NCI-H2227 (cell line): ENCODE results near the gene SNCB.
A peak's percentile ranks its signal among the peaks of the same experiment; 100 is the strongest.

Experiments used
- DNase-seq: peaks from one replicate; lab custom pipeline; 2025; ENCODE audit not compliant: unreplicated experiment; lab: John Stamatoyannopoulos, UW

Gene SNCB

DNA sequence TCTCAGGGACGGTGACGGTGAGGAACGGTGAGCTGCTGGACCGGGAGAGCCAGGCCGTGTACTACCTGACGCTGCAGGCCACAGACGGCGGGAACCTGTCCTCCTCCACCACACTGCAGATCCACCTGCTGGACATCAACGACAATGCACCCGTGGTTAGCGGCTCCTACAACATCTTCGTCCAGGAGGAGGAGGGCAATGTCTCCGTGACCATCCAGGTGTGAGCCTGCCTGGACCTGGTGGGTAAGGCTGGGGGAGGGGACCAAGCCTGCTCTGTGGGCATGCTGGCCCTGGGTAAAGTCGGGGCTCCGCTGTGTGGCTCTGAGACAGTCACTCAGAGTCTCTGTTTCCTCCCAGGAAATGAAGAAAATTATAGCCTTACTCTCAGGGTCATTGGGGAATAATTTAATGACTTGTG is 51.9 kb downstream of the SNCB start:
- no peak for DNase-seq

DNA sequence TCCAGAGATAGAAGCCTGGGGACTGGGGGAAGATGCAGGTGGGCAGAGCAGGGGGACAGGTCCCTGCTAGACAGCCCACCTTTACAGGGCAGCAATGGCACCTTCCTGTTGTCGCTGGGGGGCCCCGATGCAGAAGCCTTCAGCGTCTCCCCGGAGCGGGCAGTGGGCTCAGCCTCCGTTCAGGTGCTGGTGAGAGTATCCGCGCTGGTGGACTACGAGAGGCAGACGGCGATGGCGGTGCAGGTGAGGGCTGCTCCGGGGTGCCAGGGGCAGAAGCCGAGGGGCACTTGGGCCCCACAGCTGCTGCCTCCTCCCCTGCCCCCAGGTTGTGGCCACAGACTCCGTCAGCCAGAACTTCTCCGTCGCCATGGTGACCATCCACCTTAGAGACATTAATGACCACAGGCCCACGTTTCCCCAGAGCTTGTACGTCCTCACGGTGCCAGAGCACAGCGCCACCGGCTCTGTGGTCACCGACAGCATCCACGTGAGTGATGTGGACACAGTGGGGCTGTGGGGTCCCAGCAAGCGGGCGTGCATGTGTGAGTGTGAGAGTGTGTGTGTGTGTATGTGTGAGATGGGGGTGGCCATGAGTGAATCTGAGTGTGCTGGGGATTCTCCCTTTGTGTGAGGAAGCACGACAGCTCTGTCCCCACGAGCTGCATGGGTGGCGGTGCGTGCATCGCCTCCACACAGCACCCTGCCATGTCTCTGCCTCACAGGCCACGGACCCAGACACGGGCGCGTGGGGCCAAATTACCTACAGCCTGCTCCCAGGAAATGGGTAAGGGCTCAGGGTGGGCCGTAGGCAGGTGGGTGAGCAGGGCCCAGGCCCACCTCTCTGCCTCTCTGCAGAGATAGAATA is 52.8 kb downstream of the SNCB start:
- DNase-seq: peak; percentile 6

DNA sequence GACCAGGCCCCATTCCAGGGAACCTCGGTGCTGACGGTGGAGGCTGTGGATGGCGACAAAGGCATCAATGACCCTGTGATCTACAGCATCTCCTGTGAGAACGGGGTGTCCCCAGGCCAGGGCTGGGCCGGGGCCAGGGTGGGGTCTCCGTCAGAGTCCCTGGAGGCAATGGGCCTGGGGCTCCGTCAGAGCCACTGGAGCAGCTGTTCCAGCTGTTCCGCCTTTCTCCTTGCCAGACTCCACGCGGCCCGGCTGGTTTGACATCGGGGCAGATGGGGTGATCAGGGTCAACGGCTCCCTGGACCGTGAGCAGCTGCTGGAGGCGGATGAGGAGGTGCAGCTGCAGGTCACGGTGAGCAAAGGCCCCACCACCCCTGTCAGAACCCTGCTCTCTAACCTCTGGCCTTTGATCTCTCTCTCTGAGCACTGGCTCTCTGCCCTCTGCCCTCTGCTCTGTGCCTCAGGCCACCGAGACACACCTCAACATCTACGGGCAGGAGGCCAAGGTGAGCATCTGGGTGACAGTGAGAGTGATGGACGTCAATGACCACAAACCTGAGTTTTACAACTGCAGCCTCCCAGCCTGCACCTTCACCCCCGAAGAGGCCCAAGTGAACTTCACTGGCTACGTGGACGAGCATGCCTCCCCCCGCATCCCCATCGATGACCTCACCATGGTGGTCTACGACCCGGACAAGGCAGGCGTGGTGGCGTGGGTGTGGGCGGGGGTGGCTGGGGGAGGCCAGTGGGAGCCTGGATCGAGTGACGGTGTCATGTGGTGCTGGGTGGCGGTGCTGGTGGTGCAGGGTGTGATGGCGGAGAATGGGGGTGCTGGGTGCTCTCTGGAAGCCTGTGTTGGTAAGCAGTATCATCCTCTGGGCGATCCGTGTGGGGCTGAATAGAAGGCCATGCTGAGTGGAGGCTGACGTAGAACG is 54.6 kb downstream of the SNCB start:
- DNase-seq: no peak

DNA sequence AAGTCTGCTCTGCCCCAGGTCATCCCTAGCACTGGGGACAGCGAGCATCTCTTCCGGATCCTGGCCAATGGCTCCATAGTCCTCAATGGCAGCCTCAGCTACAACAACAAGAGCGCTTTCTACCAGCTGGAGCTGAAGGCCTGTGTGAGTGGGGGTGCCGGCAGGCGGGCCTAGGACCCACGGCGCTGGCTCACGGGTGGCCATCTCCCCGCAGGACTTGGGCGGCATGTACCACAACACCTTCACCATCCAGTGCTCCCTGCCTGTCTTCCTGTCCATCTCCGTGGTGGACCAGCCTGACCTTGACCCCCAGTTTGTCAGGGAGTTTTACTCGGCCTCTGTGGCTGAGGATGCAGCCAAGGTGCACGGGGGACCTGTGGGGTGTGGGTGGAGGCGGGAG is 55.3 kb downstream of the SNCB start:
- DNase-seq: no peak

DNA sequence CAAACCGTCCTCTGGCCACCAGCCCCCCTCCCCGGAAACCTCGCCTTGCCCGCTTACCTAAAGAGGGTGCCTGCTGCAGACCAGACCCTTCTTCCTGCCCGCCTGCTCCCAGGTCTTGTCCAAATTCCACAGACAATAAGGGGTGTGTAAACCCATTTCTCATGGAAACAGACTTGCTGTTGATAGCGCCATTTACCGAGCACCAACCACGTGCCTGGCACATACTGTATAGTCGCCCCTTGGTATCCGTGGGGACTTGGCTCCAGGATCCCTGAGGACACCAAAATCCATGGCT is 56.1 kb downstream of the SNCB start:
- DNase-seq: no peak

DNA sequence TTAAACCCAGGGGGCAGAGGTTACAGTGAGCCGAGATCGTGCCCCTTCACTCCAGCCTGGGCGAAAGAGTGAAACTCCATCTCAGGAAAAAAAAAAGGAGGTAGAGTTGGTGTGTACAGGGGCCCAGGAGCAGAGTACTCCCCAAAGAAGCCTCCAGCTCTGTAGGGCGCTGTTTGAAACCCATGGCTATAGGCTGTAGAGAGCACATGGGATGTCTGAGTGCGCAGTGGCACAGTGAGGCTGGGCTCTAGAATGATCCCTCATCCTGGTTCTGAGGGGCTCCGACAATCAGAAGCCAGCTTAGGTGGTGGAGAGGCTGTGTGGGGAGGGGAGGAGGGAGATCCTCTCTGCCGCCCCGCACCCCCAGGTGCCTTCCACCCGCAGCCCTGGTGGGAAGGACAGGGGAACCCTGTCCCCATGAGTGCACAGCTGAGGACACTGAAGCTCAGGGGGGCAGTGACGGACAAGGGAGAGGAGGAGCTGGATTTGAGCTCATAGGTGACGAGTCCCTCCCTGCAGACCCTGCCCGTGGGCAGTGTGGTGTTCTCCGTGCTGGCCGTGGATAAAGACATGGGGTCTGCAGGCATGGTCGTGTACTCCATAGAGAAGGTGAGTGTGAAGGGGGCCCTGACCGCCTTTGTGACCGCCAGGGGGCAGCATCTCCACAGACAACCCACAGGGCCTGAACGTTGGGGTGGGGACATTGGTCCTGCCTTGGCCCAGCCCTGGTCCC is 56.6 kb downstream of the SNCB start:
- peak; percentile 42 for DNase-seq
